Endothelial cell of umbilical vein (primary cell): ENCODE measurements around the gene SETD1A.

Experiments
- CTCF ChIP-seq, 2 donors: IDR thresholded peaks; 1 replicate in 1 of 2; 2 replicates in 1 of 2; pipeline ENCODE4 v1.5.1; 2011; ENCODE audit warnings: low read length in 2 of 2, mild to moderate bottlenecking in 2 of 2, moderate library complexity in 2 of 2, control low read depth in 1 of 2, inconsistent platforms in 1 of 2, low read depth in 1 of 2; ENCODE audit not compliant: insufficient read depth in 1 of 2; ENCODE audit errors: extremely low read depth in 1 of 2
- EZH2 ChIP-seq: IDR thresholded peaks from 2 replicates; pipeline ENCODE4 v1.6.1; 2012; ENCODE audit warnings: borderline replicate concordance, low read depth, mild to moderate bottlenecking, moderate library complexity, low read length, inconsistent platforms; ENCODE audit not compliant: severe bottlenecking
- FOS ChIP-seq: IDR thresholded peaks from 2 replicates; pipeline ENCODE4 v1.6.1; 2011; ENCODE audit warnings: mild to moderate bottlenecking, low read length, moderate library complexity, borderline replicate concordance; ENCODE audit not compliant: insufficient read depth
- MAX ChIP-seq: IDR thresholded peaks from 2 replicates; pipeline ENCODE4 v1.6.1; 2011; ENCODE audit not compliant: insufficient read depth, insufficient read length
- POLR2A ChIP-seq: IDR thresholded peaks from 2 replicates; pipeline ENCODE4 v1.6.1; 2012; ENCODE audit warnings: low read depth, mild to moderate bottlenecking, control low read depth, low read length
- POLR2AphosphoS5 ChIP-seq: IDR thresholded peaks from 2 replicates; pipeline ENCODE4 v1.6.1; 2012; ENCODE audit warnings: low read depth, mild to moderate bottlenecking, control low read depth, low read length, moderate library complexity; ENCODE audit not compliant: insufficient read depth

GRCh38 chr16:30946671-30947540, 10.6 kb upstream of the SETD1A start:
- TF ChIP-seq CTCF (IDR thresholded peaks at IDR 0.05; ENCODE audit: extremely low read depth in 1 of 2, insufficient read depth in 1 of 2, low read depth in 1 of 2, low read length in 2 of 2) (no peak), POLR2AphosphoS5 (no peak), EZH2 (no peak), POLR2A (no peak), FOS (no peak), MAX (no peak)
